ENCODE measurements around the gene HPSE2.
"Not testable (repeated sequence)": the region's sequence is repeated elsewhere in the genome, so short reads cannot be mapped to it uniquely, and the experiment has no call there.

HPSE2 gene

GRCh38 chr10:98919899-98920298 lies 315.8 kb downstream of the HPSE2 start:
- DNase-seq (ENCODE audit: low spot score) = no peak

GRCh38 chr10:98917828-98918227 lies 317.8 kb downstream of the HPSE2 start:
- DNase-seq (ENCODE audit: low spot score) = no peak

GRCh38 chr10:98916526-98917125 lies 319.0 kb downstream of the HPSE2 start:
- no peak for DNase-seq (ENCODE audit: low spot score)

- no peak for DNase-seq (ENCODE audit: low spot score)
Observed at GRCh38 chr10:98915911-98916310, 319.7 kb downstream of the HPSE2 start.

- no peak for DNase-seq (ENCODE audit: low spot score)
Observed at GRCh38 chr10:98910546-98910945, 325.1 kb downstream of the HPSE2 start.

- DNase-seq (ENCODE audit: low spot score) = no peak
Observed at GRCh38 chr10:98910048-98910447, 325.6 kb downstream of the HPSE2 start.

GRCh38 chr10:98908868-98909267 lies 326.8 kb downstream of the HPSE2 start:
- DNase-seq (ENCODE audit: low spot score) = no peak

- not testable (repeated sequence) for DNase-seq (ENCODE audit: low spot score)
Observed at GRCh38 chr10:98908247-98908646, 327.4 kb downstream of the HPSE2 start.

GRCh38 chr10:98901441-98902110 lies 334.1 kb downstream of the HPSE2 start:
- no peak for DNase-seq (ENCODE audit: low spot score)

- no peak for DNase-seq (ENCODE audit: low spot score)
Observed at GRCh38 chr10:98899018-98899417, 336.6 kb downstream of the HPSE2 start.

GRCh38 chr10:98892523-98892922 lies 343.1 kb downstream of the HPSE2 start:
- no peak for DNase-seq (ENCODE audit: low spot score)

- peak; percentile 21 for DNase-seq (ENCODE audit: low spot score)
Observed at GRCh38 chr10:98886686-98887085, 349.0 kb downstream of the HPSE2 start.

- DNase-seq (ENCODE audit: low spot score) = no peak
Observed at GRCh38 chr10:98885378-98885777, 350.3 kb downstream of the HPSE2 start.

- no peak for DNase-seq (ENCODE audit: low spot score)
Observed at GRCh38 chr10:98881789-98882188, 353.9 kb downstream of the HPSE2 start.

GRCh38 chr10:98880971-98881370 lies 354.7 kb downstream of the HPSE2 start:
- no peak for DNase-seq (ENCODE audit: low spot score)

- DNase-seq (ENCODE audit: low spot score) = no peak
Observed at GRCh38 chr10:98878921-98879320, 356.7 kb downstream of the HPSE2 start.

GRCh38 chr10:98878418-98878817 lies 357.2 kb downstream of the HPSE2 start:
- no peak for DNase-seq (ENCODE audit: low spot score)

- DNase-seq (ENCODE audit: low spot score) = no peak
Observed at GRCh38 chr10:98861962-98862361, 373.7 kb downstream of the HPSE2 start.

- DNase-seq (ENCODE audit: low spot score) = no peak
Observed at GRCh38 chr10:98858525-98858924, 377.1 kb downstream of the HPSE2 start.

- DNase-seq (ENCODE audit: low spot score) = no peak
Observed at GRCh38 chr10:98855403-98856189, 380.1 kb downstream of the HPSE2 start.

- DNase-seq (ENCODE audit: low spot score) = no peak
Observed at GRCh38 chr10:98852686-98853085, 383.0 kb downstream of the HPSE2 start.

- peak; percentile 61 for DNase-seq (ENCODE audit: low spot score)
Observed at GRCh38 chr10:98848361-98848760, 387.3 kb downstream of the HPSE2 start.

- no peak for DNase-seq (ENCODE audit: low spot score)
Observed at GRCh38 chr10:98846787-98847186, 388.9 kb downstream of the HPSE2 start.

Measured in LoVo (cell line).